Loucy (cell line): ENCODE data around the gene MACROH2A1.

Source experiments
- CTCF ChIP-seq: fragments of 200-600 bp; sonication (generic); conservative IDR thresholded peaks from 2 replicates; pipeline ENCODE4 v1.5.1; 2014; ENCODE audit warnings: mild to moderate bottlenecking, antibody characterized with exemption, low read length
- EZH2phosphoT487 ChIP-seq: fragments of 200-600 bp; IDR thresholded peaks from 2 replicates; pipeline ENCODE4 v1.6.1; 2018; ENCODE audit warnings: antibody characterized with exemption, mild to moderate bottlenecking, moderate library complexity, borderline replicate concordance

GRCh38 chr5:135365281-135365680, 33.8 kb downstream of the MACROH2A1 start:
- TF ChIP-seq EZH2phosphoT487 (no peak), CTCF (no peak)
